Kidney tubule cell (primary cell): ENCODE data around the gene CXXC5.

ENCODE experiments used
- DNase-seq: peaks from one replicate; pipeline ENCODE4 v3.0.0-alpha.2; 2018; ENCODE audit warnings: low spot score

The CXXC5 gene

DNA sequence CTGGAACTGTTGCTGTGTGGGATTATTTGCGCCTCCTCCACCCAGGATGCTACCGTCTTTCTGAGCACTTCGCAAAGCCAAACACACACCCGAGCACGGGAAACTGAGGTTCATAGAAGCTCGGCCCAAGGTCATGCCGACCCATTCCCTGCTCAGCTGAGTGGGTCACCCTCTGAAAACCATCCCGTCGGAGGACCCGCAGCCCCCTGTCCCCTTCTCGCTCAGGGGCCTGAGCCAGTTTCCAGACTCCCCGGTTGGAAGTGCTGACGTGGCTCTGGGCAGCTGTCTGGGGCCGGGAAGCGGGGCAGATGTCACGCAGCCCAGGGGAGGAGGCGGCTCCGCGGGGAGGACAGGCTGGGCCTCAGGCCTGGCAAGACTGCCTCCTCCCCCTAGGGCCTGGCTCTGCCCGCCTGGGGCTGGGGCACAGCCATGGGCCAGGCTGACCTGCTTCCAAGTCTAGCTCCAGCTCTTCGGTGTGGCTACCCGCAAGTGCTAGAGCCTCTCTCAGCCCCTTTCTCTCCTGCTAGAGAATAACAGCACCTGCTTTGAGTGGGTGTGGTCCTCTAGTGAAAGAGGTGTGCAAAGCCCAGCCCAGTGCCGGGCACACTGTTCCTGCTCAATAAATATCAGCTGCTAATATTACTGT, 9.9 kb upstream of the CXXC5 start:
- DNase-seq, result peak; percentile 89

DNA sequence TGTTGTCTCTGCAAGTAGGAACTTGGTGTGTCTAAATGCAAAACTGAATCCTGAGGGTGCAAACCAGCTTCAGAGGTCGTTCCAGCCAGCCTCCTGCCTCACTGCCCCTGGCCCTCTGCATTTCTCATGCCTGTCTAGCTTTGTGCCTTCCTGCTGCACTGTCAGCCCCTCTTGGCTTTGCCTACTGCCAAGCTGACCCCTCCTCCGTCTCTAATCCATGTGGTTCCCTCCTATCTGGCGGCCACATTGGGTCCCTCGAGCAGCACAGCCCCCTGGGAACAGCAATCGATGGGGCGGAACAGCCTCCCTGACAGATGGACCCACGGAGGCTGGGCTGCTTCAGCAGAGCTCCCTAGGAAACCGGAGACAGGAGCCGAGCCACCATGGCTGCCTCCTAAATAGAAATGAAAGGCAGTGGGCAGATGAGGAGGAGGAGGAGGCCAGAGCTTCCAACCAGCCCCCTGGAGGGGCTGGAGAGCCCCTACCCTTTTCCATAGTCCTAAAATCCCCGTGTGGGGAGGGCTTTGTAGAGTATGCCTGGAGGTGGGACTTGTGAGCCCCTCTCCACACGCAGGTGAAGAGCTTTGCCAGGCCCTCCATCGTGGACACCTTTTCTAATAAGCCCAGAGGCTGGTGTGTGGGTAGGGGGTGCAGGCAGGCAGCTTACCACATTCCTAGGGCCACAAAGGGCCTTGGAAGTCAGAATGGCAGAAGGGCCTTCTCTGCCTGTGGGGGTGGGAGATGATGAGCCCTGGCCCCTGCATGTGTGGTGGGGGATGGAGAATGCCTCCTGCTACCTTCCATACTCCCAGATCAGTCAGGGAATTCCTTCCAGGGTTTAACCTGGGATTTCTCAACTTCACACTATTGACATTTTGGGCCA, 9.2 kb upstream of the CXXC5 start:
- no peak for DNase-seq

DNA sequence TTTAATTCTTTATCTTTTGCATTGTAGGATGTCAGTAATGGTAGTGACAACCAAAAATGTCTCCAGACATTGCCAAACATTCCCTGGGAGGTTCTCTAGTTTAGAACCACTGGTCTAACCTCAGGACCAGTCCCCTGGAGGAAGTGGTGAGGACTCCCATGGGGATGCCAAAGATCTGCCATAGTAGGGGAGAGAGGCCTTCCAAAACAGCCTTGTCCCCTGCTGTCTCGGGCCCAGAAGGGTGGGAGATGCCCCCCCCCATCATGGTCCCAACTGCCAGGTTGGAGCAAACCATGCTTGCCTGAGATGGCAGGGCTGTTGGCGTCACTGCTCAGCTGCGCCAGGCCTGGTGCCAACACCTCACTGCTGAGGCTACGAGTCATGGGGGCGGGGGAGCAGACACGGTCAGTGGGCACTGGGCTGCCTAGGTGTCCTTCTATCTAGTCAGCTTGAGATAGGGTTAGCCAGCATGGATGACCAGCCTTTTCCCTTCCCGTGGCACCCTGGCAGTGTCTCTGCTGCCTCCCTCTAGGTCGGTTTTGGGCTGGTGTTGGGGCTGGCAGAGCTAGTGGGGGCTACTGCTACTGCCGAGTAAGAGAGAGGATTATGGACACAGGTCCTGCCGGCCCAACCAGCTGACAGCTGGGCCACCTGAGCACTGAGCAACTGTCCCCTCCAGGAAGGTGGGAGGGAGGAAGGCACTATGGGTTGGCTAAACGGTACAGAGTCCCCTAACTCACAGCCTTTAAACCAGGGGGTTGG, 8.3 kb upstream of the CXXC5 start:
- DNase-seq, result peak; percentile 81

DNA sequence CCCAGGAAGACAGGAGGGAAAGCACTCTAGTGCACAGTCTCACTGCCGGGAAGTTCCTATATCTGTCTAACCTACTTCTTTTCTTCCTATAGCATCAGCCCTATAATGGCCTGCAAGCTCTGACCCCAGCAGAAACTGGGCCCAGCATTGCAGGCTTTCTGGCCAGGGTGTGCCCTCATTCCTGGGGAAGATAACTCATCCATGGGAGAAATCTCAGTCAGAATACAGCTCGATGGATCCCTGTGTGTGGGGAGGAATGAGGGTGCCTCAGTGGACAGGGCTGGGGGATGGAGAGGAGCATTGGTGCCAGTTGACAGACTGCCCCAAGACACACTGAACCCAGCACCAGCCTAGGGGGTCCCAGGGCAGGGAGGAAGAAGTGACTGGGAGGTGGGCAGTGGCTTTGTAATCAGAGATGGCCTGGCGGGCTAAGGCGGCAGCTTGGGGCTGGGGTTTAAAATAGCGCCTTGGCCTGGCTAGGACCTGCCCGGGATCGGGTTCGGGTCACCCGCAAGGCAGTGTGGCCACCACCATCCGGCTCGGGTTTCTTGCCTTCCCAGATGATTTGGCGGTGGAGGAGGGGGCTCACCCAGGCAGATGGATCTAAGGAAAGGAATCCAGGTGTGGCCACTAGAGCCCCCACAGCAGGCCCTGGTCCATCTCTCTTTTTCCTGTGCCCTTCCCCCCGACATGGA, 7.6 kb upstream of the CXXC5 start:
- DNase-seq, result no peak

DNA sequence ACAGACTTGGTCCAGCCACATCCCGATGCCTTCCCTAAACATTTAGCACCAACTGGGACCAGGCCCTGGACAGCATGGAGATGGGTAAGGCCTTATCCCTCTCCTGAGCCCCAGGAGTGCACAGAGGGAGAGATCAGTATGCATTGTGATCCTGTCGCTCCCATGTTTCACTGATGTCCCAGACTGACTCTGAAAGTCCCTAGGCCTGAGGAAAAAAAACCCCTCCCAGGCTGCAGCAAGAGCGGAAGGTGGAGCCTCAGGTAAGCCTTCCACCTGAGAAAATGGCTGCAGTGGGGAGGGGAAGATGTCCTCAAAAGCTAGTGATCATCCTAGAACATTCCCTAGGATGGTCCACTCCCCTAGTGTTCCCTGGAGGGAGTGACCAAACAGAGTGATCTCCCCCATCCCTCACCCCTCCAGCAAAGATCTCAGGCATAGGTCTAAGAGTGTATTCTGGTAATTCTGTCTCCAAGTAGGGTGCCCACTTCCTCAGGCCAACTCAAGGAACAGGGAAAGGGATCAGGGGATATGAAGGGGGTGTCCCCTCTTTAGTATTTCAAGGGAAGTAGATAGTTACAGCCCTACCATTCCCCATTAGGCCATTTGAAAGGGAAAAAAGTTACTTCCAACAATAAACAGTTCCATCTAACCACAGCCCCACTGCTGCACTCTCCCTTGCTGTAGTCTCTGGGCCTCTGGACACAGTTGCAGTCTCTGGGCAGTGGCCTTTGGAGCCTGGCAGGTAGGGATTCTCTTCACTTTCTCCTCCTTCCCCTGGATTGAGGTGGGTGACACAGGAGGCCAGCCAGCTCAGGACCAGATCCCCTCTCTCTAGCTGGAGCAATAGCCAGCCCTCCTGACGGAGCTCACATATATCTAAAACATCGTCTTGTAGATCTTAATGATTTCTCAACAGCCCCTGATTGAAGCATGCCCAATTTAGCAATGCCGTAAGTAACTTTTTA, 6.8 kb upstream of the CXXC5 start:
- DNase-seq, result no peak

DNA sequence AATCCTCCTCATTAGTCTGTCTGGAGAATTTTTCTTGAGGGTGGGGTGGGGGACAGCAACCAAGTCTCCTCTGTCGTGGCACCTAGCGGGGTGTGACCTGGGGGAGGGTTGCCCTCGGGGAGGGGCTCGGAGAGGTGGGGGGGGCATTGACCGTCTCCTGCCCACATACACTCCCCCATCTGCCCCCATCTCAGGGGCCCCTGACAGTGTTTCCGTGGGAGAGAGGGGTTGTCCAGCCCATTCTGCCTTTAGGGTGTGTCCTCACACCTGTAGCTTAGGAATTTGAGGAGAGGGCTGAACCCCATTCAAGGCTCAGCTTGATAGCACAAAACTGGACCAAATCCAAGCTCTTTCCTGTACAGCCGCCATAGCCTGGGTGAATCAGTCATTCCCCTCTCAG, 5.9 kb upstream of the CXXC5 start:
- DNase-seq, result no peak

DNA sequence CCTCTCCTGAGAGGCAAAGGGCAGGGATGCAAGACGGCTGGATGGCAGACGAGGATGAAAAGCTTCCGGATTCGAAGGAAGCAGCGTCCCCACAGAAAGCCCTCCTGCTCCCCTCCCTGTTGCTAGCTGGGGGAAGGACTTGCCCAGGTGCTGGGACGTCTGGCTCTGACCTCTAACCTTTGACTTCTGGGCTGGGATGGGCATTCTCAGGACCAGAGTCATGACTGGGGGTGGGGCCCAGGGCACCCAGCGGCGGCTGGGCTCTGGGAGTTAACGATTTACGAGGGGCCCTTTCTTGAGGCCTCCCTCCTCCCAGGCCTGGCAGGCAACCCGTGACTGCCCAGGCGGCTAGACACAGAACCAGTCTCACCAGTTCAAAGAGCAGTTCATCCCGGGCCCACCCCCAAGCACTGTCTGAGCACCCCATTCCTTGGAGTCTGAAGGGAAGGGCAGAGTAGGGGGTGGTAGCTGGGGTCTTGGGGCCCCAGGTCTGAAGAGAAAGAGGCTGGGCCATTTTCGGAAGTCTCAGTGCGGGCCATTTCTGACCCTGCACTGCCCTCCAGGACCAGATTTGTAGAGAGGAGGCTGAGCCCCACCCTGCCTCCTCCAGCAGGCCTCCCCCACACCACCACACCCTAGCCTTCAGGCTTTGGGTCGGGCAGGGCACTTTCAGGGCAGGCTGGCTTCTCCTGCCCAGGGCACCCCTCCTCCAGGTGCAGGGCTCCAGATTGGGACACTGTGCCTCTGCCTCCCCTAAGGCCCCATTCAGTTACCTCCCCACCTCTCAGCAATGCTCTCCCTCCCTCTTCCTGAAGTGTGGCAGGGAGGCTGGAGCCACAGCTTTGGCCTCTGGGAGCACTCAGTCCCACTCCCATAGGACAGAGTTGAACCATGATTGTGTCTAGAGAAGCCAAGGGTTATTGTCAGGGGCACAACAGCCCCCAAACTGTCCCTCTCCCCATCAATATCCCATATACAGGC, 5.0 kb upstream of the CXXC5 start:
- peak; percentile 85 for DNase-seq

DNA sequence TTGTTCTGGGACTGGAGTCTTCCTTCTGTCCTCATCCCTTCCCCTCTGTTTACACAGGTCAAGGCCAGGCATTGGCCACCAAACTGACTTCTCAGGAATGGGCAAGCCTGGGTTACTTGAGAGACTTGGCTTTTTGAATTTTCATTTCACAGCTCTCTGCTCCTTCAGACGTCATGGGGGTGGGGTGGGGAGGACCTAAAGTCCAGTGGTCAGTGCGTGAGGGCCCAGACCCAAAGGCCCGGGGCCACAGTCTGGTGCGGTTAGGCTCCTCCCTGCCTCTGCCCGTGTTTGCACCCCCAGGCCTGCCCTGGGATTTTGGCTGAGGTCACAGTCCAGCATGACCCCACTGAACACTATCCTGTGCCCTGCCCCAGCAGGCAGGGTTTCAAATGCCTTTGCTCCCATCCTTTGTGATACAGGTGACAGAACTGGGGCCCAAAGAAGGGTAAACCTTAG, 4.1 kb upstream of the CXXC5 start:
- no peak for DNase-seq

DNA sequence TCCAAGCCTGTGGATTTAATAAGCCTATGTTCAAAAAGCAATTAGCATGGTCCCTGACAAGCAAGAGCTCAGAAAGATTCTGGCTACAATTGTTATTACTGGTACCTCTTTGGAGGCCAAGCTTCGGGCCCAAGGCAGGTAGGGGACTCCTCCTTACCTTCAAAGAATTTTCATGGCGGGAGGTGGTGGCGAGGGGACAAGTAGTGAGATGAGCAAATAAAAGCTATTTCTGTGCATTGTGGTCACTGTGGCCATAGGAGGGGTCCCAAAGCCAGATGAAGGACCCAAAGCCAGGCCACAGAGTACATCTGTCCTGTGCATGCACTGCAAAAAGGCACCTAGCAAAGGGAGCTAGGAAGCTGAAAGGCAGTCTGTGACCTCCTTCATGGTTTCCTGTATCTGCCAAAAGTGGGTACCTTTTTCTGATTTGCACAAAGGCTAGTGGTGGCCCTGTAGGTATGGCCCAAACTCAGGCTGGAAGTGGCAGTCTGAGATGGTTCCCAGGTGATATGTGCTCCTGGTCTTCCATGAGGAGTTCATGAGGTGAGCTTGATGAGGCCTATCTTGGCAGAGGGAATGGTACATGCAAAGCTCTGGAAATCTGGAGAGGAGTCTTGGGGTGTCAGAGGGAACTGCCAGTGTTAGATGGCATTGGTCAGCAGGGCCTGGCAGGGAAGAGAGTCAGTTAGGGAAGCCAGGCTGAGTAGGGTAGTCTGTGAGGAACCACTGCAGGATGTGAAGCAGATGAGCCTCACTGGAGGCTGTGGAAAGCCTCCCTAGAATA, 3.3 kb upstream of the CXXC5 start:
- DNase-seq, result no peak

DNA sequence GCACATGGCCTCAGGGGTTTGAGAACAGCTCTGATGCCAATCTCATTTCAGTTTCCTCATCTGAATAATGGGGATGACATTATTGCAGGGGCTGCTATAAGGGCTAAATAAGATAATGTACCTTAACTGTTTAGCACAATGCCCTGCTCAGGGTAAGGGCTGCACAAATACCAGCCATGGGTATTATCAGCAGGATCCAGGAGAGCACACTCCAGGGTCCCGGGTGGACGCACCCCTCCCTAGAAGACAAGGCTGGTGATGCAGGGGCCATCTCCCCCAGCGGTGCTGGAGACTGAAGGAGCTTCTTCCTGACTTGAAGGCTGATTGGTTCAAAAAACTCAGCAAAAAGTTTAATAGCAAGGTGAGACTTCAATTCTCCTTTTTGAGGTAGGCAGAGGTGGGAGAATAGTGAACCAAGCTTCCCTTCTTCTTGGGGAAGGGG, 2.7 kb upstream of the CXXC5 start:
- DNase-seq, result no peak

DNA sequence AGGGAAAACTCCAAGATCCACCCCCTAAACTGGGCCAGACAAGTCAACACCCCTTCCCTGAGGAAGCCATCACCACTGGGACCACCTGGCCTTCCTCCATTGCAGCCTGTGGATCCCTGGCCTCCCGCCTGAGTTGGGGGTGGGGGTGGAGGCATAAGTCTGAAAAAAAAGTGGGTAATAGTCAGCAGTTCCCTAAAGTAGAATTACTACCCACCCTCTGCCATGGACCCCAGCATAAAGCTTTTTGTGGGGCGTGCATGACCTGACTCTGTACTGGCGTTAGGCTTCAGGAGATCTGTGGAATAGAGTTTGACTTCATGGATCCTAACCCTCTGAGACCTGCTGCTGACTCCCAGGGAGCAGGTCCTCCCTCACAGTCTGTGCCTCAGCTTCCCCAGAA, 2.0 kb upstream of the CXXC5 start:
- no peak for DNase-seq

DNA sequence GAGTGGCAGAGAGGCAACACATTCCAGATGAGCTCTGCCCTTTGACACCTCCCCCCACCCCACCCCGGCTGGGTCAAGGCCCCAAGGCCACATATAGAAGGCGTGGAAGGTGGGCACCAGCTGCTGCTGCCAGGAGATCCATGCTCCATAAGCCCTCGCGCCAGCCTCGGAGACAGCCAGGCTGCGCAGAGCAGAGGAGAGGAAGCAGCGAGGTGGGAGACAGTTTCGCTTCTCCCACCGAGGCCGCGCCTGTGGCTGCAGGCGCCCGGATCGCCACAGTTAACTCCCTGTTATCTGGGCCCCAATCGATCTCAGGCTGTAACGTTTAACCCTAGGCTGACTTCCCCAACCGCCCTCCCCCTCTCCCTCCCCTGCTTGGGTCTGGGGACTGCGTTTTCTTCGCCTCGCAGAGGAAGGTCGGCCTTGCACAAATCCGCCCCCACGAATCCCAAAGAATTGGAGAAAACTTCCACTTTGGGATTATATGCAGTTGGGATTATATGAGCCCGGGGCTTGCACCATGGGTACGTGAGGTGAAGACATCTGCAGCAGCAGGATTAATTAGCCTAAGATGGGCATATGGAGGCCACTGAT, 1.1 kb upstream of the CXXC5 start:
- DNase-seq, result peak; percentile 4

DNA sequence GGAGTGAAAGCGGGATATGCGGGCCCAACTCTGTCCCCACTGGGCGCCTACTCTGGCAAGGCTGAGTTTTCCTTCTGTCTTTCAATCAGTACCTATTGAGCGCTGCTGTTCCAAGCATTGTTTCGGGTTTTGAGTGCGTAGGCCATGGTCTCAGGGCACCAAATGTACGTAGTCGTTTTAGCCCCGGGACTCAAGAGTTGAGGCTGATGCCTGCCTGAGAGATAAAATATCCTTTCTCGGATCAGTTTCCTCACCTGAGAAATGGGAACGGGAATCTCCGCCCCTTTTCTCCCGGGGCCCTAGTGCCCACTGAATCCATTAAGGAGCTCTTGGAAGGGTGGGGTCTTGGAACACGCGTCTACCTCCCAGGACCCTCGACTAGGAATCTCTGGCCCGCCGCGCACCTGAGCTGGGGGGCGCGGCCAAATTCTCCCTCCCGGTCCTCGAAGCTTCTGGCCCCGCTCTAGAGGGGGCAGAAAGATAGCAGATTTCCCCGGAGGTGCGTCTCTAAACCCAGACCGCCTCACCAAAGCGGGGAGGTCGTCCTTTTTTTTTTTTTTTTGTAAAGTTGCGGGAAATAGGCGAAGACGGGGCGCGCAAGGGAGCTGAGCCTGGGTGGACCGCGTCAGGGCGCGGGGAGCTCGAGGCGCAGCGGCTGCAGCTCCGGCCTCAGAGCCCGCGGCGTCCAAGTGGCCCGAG, 494 bp upstream of the CXXC5 start:
- DNase-seq, result no peak

DNA sequence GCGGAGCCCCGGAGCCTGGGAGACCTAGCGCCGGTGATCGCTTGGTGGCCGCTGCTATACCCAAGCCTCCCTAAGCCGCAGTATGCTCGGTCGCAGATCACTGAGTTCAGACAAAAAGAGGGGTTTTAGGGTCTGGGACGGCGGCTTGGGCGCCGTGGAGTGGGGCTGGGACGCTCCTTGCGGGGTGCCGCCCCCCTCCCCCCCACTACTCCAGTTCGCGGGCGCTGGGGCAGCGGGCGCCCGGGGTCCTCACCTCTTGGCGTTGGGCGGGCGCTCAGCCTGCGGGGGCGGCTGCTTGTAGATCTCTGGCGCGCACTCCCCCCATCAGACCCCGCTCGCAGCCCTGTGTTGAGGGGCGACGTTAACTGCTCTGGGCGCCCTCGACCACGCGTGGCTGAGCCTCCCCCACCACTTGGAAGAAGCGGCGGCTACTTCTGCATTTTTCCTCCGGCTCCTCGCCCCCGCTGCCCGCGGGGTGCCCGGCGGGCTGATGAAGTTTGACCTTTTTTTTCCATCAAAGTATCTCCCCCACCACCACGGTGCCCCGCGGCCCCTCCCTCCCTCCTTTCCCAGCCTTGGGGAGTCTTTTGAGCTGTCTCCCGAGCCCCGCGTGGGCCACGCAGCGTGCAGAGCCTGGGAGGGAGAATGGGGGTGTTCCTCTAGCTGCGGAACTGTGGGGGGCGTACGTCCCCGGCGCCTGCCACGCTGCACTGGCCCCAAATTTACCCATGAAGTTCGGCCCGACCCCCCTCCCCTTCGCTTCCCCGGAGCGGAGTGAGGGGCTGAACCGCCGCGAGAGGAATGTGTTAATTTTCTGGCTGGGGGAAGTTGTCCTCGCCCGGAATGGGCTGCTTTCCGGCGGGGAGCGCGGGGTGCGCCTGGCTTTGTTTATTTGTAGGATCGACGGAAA, 1.2 kb downstream of the CXXC5 start:
- no peak for DNase-seq

DNA sequence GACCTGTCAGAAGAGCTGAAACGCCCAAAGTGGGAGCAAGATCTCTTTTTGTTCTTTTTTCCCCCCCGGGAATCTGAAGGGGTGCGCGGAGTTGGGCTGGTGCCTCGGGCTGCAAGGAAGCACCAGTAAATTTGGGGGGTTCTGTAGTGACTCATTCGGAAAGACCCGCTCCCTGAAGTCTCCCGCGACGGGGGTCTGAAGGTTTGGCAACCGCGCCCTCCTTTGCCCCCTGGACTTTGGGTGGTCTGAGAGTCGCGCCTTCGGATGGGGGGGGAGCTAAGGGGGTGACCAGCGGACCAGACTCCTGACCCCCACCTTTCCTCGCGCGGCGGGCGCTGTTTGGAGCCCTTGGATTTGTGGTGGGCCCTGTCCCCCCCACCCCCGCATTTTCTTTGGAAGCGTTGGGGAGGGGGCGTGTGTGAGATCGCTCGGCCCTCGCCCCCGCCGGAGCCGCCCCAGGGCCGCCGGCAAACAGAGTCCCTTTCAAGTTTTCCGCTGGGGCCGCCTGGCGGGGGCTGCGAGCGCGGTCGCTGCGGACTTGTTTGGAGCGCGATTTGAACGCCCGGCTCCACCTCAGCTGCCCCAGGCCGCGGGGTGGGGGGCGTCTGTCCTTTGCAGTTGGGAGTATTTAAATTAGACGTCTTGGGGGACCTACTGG, 2.0 kb downstream of the CXXC5 start:
- peak; percentile 26 for DNase-seq

DNA sequence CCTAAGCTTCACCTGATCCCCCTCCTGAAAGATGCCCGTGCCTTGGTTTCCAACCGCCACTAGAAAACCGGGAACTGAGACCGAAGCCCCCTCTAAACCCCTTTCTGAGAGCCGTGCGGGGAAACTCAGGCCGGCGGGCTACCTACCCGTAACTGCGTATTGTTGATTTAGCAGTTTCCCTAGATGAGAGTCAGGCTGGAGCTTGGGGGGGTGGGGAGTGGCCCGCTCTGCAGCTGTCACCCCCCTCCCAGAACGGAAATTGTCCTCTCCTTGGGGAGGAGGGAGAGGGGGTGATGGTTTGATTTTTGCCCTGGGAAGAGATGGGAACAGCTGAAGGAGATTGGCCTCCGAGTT, 2.5 kb downstream of the CXXC5 start:
- DNase-seq, result peak; percentile 31
